IPS DF 4.7 (cell line): Measurements from ENCODE around the gene CFC1B.
"Not testable (repeated sequence)": the region's sequence is repeated elsewhere in the genome, so short reads cannot be mapped to it uniquely, and the experiment has no call there.

ENCODE experiments used
- DNase-seq: peaks from one replicate; pipeline ENCODE4 v3.0.0-alpha.2; 2013; ENCODE audit warnings: low spot score; ENCODE audit errors: extremely low read depth

The CFC1B gene

DNA sequence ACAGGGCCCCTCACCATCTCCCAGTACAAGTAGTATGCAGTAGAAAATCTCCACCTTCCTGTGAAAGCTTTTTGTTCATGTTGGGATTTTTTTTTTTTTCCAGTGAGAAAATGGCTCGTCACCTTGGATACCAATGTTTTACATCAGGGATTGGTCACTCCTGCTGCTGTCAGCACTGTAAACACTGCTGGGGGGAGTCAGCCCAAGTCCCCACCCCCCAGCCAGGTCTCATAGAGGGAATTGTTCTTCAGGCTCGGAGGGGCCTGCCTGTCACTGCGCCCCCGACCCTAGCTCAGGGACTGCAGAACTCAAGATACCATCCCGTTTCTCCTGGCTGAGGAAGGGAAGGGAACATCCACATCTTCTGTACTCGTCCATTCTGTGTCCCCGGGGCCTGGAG lies at the start of gene CFC1B:
CFC1B (plus strand) TSS at position 231 of the 400 bp plus-strand sequence. CDS start 263 bp downstream, outside the sequence.
- DNase-seq: not testable (repeated sequence)

GRCh38 chr2:130491073-130491472 lies 29.9 kb upstream of the CFC1B start:
- not testable (repeated sequence) for DNase-seq

DNA sequence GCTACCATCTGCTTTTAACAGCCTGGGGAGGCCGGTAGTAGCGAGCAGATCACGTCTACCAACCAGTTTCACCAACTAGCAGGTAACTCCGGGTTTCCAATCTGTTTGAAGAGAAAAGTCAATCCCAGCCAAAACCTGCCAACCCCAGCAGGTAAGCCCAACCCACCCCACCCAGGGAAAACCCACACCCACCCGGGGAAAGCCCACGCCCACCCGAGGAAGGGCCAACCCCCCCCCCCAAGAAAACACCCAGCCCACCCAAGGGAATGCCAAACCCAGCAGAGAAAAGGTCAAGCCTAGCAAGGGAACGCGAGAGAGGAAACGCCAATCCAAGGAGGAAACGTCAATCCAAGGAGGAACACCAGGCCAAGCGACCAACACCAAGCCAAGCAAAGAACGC lies 11.8 kb upstream of the CFC1B start, which contains the start of gene POTEI:
POTEI (minus strand) TSS at position 101 of the 400 bp plus-strand sequence; CDS start at position 8, 93 bp downstream.
- DNase-seq: not testable (repeated sequence)

- not testable (repeated sequence) for DNase-seq
Measured at GRCh38 chr2:130510807-130511746, 9.9 kb upstream of the CFC1B start.

GRCh38 chr2:130511747-130512451 lies 9.1 kb upstream of the CFC1B start:
- not testable (repeated sequence) for DNase-seq

DNA sequence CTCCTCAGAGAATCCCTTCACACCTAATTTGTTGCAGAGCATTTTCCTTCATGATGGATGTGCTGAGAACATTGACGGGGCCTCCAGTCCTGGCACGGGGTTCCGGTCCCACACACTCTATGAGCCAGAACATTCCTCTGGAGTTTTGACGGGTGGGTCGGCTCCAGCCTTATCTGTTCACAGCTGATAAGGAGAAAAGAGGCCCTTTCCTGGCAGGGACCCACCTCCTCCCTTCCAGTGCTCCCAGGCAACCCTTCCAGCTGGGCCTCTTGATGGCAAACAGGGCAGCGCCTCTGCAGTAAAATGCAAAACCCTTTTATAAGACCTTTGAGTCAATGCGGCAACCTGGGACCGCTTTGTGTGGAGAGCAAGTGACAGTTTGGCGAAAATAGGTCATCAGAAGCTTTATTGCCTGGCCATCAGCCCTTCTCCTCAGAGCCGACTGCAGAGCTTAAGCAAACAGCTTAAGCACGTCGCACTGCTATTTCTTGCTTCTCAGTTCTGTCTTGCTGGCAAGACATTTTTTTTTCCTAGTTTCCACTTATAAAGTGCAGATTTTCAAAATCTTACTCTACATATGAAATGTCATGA lies 2.4 kb upstream of the CFC1B start:
- DNase-seq: not testable (repeated sequence)

DNA sequence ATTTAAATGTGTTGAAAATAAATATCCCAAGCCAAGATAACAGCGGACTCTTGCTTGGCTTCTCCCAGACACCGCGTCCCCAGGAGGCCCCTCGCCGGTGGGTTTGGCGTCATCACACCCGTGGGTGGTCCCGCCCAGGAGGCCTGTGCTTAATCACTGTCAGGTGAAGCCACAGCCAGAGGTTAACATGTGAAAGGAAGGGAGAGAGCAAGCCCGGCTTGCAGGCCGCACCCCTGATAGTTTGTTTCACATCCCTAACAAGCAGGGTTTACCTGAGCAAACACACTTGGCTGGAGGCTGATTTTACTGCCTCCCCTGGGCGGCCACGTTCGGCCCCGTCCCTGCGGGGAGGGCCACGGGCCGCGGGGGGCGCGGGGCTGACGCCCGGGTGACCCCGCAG lies 1.4 kb downstream of the CFC1B start:
- not testable (repeated sequence) for DNase-seq

- not testable (repeated sequence) for DNase-seq
Measured at GRCh38 chr2:130527365-130527967, 6.4 kb downstream of the CFC1B start.

- DNase-seq: not testable (repeated sequence)
Measured at GRCh38 chr2:130529545-130529944, 8.5 kb downstream of the CFC1B start.

- not testable (repeated sequence) for DNase-seq
Measured at GRCh38 chr2:130530212-130530611, 9.2 kb downstream of the CFC1B start.

GRCh38 chr2:130531225-130531624 lies 10.2 kb downstream of the CFC1B start:
- not testable (repeated sequence) for DNase-seq

GRCh38 chr2:130531672-130532071 lies 10.7 kb downstream of the CFC1B start:
- not testable (repeated sequence) for DNase-seq

DNA sequence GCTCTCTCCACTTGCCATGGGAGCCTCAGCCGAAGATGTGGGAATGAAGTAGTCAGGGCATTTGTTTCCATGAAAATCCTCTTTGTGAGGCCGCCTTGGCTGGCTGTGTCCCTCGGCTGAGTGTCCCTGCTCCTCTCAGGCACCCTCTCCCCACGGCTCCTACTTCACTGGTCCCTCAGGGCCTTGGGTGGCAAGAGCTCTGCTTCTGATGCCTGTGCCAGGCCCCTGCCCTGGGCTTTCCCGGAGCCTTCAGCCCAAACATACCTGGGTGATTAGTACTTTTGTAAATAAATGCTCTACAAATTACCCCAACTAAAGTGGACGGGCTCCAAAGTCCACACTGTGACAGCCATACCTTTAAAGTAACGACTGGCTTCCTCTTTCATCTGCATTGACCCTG lies 15.6 kb downstream of the CFC1B start:
- not testable (repeated sequence) for DNase-seq

DNA sequence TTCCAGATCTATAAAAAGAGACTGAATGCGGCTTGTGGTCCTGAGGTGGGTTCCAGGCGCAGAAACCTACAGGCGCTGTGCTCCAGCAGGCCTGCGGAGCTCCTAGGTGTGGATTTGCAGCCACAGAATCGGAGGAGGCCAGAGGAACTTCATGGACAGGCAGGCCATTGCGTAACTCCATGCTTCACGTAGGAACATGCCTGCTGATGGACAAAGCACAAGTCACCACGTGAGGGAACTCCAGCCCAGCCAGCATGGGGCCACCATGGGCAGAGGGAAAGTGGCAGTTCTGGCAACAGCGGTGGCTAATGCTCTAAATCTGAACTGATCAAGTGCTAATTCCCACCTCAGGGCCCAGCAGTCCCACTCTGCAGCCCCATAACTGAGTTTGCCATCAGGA lies 17.2 kb downstream of the CFC1B start:
- not testable (repeated sequence) for DNase-seq

DNA sequence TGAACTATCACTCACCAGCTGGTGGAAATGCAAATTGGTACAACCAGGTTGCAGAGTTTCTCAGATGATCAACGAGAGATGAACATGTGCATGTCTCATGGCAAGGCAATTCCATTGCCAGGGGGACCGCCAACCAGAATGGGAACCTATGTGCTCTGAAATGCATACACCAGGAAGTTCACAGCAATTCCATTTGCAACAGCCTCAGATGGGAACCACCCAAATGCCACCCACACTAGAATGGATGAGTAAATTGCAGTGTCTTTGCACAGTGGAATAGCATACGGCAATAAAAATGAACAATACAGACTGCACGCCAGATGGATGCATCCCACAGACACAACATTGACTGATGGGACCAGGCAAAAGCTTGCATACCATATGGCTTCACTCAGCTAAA lies 21.8 kb downstream of the CFC1B start:
- DNase-seq: not testable (repeated sequence)

DNA sequence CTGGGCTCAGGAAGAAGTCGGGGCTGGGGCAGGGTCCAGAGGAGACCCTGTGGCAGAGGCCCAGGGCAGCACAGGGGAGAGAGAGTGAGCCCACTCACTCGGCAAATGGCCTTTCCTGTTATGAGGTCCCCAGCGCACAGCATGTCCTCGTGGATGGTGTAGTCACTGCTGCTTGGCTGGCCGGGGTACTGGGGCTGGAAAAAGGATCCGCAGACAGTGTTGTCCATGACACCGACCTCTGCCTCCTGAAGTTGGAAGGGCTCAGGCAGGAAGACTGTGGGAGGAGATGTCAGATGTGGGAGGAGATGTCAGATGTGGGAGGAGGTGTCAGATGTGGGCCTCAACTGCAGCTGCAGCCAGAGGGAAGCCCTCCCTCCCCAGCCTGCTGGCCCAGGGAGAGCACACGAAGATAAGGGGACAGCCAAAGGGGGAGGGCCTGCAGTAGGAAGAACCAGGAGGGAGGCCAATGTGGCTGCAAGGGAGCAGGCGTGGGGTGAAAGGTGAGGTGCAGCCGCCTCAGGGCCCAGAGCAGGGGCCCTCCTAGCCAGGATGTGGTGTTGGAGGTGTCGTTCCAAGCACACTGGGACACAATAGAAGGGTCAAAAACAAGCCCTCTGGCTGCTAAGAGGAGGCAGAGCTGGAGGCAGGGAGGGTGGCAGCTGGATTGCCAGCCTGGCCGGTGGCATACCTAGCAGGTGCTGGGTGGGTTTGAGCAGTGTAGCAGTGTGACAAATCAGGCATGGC lies 22.9 kb downstream of the CFC1B start:
- DNase-seq: not testable (repeated sequence)

- DNase-seq: not testable (repeated sequence)
Measured at GRCh38 chr2:130544978-130545377, 24.0 kb downstream of the CFC1B start.

DNA sequence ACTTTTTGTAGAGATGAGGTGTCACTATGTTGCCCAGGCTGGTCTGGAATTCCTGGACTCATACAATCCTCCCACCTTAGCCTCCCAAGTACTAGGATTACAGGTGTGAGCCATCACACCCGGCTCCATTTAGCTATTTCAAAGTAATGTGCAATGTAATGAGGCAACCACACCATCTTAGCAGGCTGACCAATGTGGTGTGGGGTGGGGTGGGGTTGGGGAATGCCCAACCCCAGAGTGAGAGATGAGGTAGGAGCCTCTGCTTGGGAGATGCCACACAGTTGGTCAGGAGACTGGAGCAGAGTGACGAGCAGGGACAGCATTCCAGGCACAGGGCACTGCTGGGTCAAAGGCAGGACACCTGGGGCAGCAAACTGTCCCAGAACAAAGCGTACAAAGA lies 27.4 kb downstream of the CFC1B start:
- not testable (repeated sequence) for DNase-seq

DNA sequence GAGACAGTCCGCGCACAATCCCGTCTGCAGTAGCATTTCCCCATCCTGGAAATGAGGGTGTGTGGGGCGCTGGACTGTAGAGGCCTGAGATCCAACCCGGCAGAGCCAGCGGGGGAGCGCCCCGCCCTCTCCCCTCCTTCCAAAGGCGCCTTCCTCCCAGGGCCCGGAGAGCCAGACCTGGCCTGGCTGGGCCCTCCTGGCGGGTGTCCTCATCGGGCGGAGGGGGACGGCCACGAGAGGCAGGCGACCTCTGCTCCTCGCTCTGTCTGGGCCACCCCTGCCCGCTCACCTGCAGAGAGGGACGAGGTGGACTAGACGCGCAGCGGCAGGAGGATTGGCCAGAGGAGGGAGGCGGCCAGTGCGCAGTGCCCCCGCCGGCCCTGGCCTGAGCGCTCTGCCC lies 28.5 kb downstream of the CFC1B start:
- DNase-seq: not testable (repeated sequence)

- DNase-seq: not testable (repeated sequence)
Measured at GRCh38 chr2:130554178-130554577, 33.2 kb downstream of the CFC1B start.
